Activated T-helper 9 cell treated with anti-CD3 and anti-CD28 coated beads, Interleukin-2, amount 50 U/mL, for 16 hours (primary cell): ENCODE results near the gene CAVIN2.

Experiments used
- DNase-seq: peaks from one replicate; pipeline ENCODE4 v3.0.0-alpha.2; 2020; ENCODE audit warnings: low read depth

Gene CAVIN2

DNA sequence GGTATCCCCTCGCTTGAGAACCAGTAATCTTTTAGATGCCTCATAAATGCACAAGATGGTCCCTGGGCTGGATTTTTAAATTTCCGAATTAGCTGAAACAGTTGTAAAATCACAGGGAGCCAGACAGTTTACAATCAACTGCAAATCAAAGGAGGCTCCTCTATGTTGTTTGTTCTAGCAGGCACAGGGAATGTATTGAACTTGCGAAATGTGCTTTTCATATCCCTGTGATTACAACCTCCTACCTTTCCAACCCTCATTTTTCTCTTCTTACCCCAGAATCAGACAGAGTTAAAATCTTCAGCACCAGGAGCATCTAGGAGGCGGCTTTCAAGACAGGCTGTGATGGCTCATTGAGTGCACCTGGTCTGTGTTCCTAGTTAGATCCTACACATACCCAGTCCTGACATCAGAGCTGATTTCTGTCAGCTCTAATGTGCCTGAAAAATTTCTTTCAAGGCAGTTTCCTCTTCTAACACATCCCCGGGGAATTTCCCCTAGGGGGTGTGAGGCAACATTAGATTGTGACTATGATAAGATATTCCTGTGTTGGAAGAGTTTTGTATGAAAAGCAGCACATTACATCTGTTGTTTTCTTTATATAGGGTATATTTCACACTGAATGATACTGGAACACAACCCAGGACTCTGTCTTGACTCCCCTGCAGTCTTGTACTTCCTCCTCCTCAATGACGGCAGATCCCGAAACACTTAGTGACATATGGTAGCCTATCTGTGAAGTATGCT lies 17.9 kb upstream of the CAVIN2 start:
- no peak for DNase-seq

DNA sequence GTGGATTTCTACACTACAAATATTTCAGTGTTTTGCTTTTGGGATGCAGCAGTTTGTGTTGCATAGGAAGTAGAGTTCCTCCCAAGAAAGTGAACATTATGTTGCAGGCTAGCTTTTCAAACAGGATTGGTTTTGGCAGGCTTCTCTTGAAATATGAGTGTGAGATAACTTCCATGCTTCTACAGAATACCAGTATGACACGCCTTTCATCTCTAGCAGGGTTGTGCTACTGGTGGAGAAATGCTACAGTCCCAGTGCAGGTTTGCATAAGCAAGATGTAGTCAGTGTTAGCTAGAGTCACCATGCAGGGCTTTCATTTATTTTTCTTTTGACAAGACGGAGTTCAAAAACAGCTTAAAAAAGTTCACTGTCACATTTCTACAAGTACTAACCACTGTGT lies 17.1 kb upstream of the CAVIN2 start:
- DNase-seq = no peak

DNA sequence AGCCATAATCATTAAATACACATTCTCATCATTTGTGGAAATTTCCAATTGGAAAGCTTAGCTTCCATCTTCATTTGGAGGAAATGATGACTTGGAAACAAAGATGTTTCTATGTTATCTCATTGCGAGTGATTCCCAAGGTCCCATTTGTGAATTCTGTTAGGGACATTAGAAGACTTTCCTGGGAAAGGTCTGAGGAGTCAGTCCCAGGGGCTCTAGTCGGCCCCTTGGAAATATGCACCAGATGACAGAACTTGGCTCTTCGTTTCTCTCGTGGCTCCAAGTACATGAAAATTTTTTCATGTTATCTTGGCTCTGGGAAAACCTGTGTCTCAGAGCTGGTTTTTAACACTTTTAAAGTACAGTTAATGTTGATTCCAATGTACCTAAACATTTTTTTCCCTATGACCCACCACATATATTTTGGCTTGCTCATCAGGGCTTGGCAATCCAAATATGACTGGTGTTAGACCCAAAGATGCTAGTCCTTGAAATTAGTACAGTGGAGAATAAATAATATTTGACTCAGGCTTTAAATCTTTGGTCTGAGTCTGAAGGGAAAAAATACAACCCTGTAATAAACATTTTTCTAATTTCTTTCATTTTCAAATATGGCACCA lies 15.4 kb upstream of the CAVIN2 start:
- DNase-seq = no peak

DNA sequence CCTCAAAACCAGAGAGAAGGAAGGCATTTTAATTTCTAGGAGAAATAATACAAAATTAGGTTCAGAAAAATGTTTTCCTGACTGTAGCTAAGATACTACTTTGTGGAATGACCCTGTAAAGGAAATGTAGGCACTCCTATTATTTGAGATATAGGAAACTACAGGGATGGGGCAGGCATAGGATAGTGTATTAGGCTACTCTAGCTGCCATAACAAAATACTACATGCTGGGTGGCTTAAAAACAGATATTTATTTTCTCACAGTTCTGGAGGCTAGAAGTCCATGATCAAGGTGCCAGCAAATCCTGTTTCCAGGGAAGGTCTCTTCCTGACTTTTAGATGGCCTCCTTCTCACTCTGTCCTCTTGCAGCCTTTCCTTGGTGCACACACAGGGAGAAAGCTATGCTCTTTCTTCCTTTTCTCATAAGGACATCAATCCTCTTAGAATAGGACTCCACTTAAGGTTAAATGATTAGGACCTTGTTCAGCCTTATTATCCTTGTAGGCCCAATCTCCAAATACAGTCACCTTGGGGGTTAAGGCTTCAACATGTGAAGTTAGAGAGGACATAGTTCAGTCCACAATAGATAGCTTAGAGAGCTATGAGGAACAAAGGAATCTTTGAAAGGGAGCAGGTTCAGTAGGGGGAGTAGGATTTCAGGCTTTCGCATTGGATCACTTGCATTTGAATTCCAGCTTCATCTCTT lies 14.0 kb upstream of the CAVIN2 start:
- DNase-seq = no peak

DNA sequence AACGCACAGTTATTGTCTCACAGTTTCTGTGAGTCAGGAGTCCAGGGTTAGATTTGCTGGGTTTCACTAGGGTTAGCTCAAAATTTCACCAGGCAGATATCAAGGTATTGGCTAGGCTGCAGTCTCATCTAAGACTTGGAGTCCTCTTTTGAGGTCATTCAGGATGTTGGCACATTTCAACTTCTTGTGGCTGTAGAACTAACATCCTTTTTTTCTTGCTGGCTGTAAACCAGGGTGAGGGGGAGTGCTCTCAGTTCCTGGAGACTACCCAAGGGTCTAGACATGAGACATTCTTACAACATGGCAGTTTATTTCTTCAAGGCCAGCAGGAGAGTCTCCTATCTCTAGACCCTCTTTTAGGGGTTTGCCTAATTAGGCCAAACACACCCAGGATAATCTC lies 12.8 kb upstream of the CAVIN2 start:
- DNase-seq = no peak

DNA sequence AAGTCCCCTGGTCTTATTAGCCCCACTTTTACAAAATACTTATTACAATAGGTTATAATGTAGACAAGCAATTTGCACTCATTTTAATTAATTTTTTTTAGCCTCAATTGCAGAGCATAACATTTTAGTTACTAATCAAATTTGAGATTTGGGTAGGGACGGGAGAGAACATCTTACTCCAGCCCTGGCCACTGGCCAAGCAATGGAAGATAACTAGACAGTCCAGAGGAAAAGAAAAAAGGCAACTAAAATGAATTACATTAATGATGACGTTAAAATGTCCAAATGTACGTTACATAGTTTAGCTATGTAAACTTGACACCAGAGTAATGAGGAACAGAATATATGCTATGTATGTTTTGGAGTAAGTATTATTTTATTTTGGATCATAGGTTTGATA lies 11.0 kb upstream of the CAVIN2 start:
- DNase-seq = no peak

DNA sequence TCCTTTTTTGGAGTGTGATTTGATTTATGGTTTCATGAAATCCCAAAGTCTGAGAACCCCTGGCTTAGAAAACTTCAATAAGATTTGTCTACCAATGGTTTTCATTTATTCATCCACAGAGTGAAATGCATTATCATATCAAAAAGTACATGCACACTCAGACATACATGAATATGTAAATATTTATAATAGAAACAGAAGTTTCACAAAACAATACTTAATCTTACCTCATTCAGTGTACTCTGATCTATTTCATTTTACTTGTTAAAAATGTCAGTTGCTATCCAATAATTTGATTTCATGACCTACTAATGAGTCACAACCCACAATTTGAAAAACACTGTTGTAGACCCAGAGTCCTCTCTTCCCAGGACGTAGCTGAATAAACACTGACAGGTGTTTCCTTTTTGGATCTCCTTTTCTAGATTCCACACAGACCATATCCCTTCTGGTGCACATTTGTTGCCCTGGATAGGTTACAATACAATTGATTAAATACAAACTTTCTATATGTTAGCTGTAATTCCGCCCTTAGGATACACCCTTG lies 10.4 kb upstream of the CAVIN2 start:
- no peak for DNase-seq

DNA sequence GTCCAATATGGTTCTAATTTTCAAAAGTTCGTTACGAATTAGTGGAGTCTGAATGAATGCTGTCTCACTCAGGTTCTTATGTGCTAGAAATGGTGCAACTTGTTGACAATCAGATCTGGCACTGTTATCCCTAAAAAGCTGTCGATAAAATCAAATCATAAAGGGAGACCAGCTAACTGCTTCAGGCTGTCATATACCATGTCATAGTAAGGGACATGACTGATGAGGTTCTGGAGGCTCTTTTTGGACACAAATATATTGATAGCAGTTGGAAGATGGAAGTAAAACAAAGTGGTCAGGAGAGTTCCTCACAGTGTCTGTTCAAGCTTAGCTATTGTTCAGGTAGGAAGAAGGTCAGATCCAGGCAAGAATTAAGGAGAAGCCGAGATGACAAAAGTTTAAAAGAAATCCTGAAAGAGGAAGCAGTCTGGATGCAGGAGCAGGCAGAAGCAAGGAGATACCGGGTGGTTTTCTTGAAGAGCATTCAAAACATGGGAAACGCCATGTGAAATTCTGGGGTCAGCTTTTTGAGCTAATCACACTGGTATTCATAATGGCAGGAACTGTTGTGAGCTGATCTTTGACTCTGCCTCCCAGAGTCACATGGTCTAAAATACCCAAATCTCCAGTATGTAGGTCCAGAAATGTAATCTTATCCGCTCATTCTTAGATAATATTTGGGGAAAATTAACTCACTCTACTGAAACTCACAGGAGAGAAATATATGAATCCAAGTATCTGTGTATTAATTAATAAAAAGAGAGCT lies 9.4 kb upstream of the CAVIN2 start:
- no peak for DNase-seq

DNA sequence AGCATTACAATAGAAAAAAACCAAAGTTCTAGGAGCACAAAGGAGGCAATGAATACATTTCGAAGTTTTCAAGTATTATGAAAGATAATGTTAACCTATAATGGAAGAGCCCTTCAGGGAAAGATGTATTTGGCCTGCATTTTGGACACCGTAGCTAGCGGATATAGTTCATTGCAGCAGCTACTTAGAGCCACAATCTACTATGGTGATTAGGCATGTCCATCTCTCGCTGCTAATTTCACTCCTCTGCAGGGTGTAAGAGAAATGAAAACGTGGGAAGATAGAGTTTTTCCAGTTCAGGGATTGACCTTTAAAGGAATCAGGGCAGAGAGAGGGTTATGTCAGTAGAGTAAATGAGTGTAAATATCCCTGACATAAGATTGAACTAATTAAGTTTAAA lies 8.5 kb upstream of the CAVIN2 start:
- no peak for DNase-seq

DNA sequence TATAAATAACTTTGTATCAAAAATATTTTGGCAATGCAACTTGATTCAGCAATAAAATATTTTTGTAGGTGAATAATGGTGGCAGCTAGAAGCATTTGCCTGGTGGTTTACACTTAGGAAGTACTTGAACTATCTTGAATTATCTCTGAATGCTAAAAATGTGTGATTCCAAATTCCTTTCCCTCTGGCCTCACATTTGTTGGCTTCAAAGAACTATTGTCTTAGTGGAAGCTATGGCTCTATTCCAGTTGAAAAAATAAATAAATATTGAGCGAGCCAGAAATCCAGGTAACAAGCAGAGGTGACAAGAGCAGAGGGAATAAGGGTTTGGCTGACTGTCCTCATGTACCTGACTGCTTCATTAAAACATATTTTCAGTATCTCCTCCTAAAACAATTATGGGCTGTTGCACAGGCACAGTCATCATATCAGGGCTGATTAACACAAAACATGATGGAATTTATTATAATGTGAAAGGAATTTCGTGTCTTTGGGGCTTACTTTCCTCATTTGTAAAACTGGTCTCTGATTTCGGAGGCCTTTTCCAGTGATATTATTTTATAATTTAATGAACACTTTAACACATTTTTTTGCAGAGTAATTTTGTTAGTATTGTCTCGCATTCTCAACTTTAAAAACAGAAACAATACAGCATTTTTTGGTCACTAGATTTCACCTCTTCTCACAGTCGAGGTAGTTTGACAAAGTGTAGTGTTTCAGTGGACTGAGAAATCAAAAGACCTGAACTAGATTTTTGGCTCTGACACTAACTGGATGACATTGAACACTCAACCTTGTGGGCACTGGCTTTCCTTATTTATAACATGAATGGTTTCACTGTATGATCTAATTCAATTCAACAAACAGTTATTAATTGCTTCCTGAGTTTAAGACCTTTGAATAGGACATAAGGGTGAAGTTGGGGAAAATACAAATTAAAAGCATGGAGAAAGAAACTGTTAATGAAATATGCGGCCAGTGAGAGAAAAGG lies 7.8 kb upstream of the CAVIN2 start:
- DNase-seq = no peak

DNA sequence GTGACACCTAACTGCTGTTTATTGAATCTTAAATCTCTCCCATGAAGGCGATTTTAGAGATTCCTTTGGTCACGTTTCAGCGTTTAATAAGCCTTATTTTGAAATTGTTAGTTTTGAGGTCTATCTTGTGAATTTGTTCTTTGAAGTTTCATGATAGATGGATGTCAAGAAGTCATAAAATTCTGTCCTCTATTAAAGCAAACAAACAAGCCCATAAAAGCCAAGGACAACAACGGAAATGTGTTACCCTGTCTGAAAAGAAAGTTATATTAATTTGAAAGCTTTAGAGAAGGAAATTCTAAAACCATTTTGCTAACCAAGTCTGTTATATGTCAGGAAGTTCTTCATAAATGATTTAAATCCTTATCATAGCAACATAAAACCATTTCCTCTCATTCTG lies 7.0 kb upstream of the CAVIN2 start:
- no peak for DNase-seq

DNA sequence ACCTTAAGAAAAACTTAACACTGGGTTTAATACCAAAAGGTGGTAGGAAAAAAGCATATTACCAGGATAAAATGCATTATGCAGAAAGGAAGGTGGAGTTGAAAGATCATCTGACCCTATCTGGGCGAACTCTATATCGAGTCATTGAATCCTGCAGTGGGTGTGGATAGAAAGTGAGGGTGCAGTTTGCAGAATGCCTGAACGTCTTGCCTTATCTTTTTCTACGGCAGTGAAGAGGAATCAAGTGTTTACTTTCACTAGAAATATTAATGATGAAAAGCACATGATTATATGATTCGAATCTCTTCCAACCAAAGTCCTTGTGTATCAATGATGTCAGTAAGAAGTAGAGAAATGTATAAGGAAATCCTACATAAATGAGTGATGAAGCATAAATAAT lies 4.3 kb upstream of the CAVIN2 start:
- DNase-seq = no peak

DNA sequence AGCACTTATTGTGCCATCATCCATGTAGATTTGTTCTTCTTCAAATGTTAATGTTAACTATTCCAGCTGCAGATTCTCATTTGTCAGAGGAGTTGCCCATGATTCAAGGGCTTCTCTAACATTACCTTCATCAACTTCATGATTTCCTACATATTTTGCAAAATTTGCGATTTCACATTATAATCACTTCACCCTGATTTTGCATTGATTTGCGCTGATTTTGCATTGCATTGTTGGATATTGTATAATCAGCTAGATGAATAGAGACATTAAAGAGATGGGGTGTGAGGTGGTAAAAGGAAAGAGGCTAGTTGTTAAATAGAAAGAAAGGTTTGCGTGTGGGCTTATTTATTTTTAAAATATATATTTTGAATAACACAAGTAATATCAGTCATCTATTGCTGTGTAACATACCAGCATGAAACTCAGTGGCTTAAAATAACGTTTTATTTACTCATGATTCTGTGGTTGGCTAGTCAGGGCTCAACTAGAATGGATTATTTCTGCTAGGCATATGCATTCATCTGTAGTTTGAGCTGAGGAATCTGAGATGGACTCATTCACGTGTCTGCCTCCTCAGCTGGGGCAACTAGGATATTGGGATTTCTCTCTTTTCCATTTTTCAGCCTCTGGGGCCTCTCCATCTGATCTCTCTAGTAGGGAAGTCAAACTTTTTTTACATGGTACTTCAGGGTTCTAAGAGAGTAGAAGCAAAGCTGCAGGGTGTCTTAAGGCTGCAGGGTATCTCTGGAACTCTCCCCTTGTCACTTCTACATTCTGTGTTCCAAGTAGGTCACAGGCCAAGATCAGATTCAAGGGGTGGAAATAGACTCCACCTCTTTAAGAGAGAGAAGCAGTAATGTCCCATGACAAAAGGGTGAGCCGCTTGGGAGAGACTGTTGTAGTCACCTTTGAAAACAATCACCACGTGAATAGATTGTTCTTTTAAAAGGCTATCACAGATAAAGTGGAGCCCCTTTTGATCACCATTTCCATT lies 2.2 kb upstream of the CAVIN2 start:
- DNase-seq = no peak

DNA sequence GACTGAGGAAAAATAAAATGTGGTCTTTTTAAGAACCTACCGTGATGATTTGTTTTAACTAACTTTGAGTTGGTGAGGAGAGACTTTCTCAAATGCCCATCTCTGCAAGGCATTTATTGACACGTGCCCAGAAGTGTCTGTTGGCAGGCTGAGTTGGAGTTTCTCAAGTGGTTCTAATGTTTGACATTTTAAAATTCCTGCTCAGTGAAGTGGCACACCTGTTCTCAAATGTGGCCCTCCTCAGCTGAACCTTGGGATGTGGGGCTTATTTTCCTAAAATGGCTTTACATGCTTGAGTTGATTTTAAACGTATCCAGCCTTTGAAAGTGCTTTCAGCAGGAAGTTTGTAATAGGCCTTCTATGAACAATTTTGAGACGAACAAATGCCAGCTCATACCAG lies 876 bp upstream of the CAVIN2 start:
- DNase-seq = no peak

DNA sequence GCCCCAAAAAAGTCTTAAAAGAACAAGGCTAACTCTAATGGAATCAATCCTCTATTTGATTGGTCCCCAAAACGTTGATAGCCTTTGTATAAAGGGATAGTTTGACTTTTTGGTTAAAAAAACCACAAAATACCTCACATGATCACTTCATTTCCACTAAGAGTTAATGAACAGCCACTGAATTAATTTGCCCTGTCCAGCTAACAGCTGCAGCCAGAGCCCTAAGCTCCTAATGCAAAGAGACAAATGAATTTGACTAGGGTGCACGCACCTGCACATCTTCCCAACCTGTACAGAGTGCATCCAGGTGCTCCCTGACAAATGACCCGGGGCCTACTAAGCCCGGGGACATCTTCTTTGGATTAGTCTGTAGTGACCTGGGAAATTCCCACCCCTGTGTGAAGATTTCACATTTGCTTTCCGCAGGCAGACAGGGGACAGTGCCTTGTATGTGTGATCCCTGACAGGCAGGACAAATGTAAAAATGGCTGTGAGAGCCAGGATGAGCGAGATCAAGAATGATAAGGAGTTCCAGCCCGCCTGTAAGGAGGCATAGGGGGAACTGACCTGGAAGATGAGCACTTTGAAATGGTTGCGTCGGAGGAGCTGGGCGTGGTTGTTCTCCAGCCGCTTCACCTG lies 893 bp downstream of the CAVIN2 start:
- DNase-seq = no peak

DNA sequence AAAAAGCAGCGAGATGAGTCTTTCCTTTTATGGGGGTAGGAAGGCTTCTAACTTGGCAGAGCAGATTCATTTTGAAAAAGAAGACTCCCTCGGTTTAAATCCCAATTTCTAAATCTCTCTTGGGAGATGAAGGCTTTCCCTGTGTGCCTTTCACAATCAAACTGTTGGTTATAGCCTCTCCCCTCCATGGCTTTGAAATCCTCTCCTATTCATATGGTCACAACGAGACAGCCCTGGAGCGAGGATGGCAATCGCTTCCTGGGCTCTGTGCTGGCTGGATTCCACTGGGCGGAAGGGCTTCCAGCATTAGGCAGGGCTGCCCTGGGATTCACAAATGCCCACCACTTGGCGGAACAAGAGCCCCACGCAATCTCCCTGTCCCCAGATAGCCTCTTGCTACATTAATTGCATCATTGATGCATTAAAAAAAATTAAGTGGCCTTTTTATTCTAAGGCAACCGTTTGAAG lies 1.6 kb downstream of the CAVIN2 start:
- no peak for DNase-seq

DNA sequence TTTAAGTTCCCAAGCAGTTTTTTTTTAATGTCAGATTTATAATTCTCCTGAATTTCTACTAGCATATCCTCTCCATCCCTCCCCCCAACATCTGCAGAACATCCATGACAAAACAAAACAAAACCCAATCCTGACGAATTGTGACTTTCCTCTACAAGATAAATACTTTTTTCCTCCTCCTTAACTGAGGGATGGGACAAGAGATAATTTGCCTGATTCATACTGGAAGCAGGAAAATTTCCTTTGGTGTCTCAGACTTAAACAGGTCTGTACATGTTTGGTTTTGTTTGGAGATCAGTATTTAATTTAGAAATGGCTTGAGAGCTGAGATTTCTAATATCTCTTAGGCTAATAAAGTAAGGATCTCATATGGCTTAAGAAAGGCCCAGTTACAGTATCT lies 2.2 kb downstream of the CAVIN2 start:
- DNase-seq = no peak

DNA sequence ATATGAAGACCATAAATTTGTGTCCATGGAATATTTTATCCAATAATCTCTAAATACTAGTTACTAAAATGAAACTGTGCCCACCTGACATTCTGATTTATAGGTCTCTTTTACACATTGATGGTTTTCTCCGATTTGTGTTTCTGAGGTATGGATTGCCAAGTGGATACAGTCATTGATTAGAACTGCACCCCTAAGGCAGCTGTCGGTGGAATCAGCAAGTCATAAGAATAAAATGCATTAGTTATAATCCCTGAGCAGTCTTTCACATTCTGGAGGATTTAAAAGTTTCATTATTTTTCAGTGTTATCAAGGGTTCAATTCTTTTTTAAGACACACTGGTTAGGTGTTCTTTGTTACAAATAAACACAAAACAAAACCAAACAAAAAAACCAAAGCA lies 6.0 kb downstream of the CAVIN2 start:
- no peak for DNase-seq
